Left ventricle myocardium superior (tissue), 1 donor: ENCODE results near the gene LRRC3B. TPM values are rescaled to one million over a fixed set of nuclear protein-coding genes. Genes with fewer than 3 reads are reported as not detected.
A peak's percentile ranks its signal among the peaks of the same experiment; 100 is the strongest.

ENCODE experiments used
- ATAC-seq: fragments of 200-7000 bp; cut with Tn5 transposase; one replicate; pipeline ENCODE4 v1.9.1; 2020; ENCODE audit warnings: mild to moderate bottlenecking, moderate library complexity
- DNase-seq: peaks from one replicate; pipeline ENCODE4 v3.0.0-alpha.2; 2020
- intact Hi-C: fragments of 100-400 bp; cut with micrococcal nuclease; formaldehyde crosslinking; loops from one replicate; pipeline ENCODE4 v1.11.0; 2022
- total RNA-seq: library from RNA; stranded (reverse); fragmentation: NEBNext Ultra II Directional; extraction: Animal tissue kit (Norgen Biotek cat#: 25700); gene quantifications from one replicate; pipeline ENCODE4 v1.2.1, GENCODE V29; 2021
- donor health status: DM: no; HTN: yes; CAD: no; lungs with severe emphysema.

Gene LRRC3B
- total RNA-seq, 1 donor from 2014 or later = 0.10 TPM

GRCh38 chr3:26683902-26684301 is 61.3 kb downstream of the LRRC3B start:
- intact Hi-C loops = no loop called here
- ATAC-seq (no peak), DNase-seq (no peak)

GRCh38 chr3:26687466-26687865 is 64.9 kb downstream of the LRRC3B start:
- ATAC-seq (no peak), DNase-seq (no peak)
- intact Hi-C loops = no loop called here

- intact Hi-C loops = no loop called here
- DNase-seq (no peak), ATAC-seq (no peak)
Observed at GRCh38 chr3:26699553-26699952, 77.0 kb downstream of the LRRC3B start.

- intact Hi-C loops = no loop called here
- no peak for ATAC-seq
- no peak for DNase-seq
Observed at GRCh38 chr3:26703519-26703918, 80.9 kb downstream of the LRRC3B start.

GRCh38 chr3:26704736-26705135 is 82.2 kb downstream of the LRRC3B start:
- intact Hi-C loops = no loop called here
- ATAC-seq = no peak
- DNase-seq = no peak

GRCh38 chr3:26708501-26708900 is 85.9 kb downstream of the LRRC3B start:
- no peak for ATAC-seq
- DNase-seq = no peak
- intact Hi-C loops = no loop called here

GRCh38 chr3:26712211-26713026 is 89.8 kb downstream of the LRRC3B start:
- DNase-seq (no peak), ATAC-seq (peak; percentile 60)
- intact Hi-C loops = loop anchor here (5.0 to 10.0 kb wide), 2 partner anchors 805 to 1068 kb away; no protein-coding TSS in a partner anchor

GRCh38 chr3:26713091-26713490 is 90.5 kb downstream of the LRRC3B start:
- DNase-seq = no peak
- intact Hi-C loops = loop anchor here (5.0 to 10.0 kb wide), 2 partner anchors 806 to 1068 kb away; no protein-coding TSS in a partner anchor
- ATAC-seq = no peak

GRCh38 chr3:26714485-26714884 is 91.9 kb downstream of the LRRC3B start:
- intact Hi-C loops = loop anchor here (5.0 to 10.0 kb wide), 2 partner anchors 807 to 1070 kb away; no protein-coding TSS in a partner anchor

GRCh38 chr3:26715431-26715830 is 92.9 kb downstream of the LRRC3B start:
- ATAC-seq (no peak), DNase-seq (peak; percentile 14)
- intact Hi-C loops = loop anchor here (10.0 kb wide), 1 partner anchor 1071 kb away; no protein-coding TSS in a partner anchor

More at GRCh38 chr3:26714485-26714884, 91.9 kb downstream of the LRRC3B start:
- ATAC-seq (no peak), DNase-seq (no peak)

- DNase-seq = no peak
- ATAC-seq = no peak
- intact Hi-C loops = loop anchor here (10.0 kb wide), 1 partner anchor 1074 kb away; no protein-coding TSS in a partner anchor
Observed at GRCh38 chr3:26718315-26718714, 95.7 kb downstream of the LRRC3B start.

GRCh38 chr3:26719134-26719533 is 96.6 kb downstream of the LRRC3B start:
- intact Hi-C loops = loop anchor here (10.0 kb wide), 1 partner anchor 1074 kb away; no protein-coding TSS in a partner anchor
- ATAC-seq (no peak), DNase-seq (peak; percentile 34)

GRCh38 chr3:26721047-26721446 is 98.5 kb downstream of the LRRC3B start:
- intact Hi-C loops = no loop called here
- no peak for DNase-seq
- ATAC-seq = no peak

- ATAC-seq = no peak
- intact Hi-C loops = no loop called here
Observed at GRCh38 chr3:26731843-26732242, 109.3 kb downstream of the LRRC3B start.

GRCh38 chr3:26750263-26750662 is 127.7 kb downstream of the LRRC3B start:
- intact Hi-C loops = no loop called here
- DNase-seq (no peak), ATAC-seq (no peak)

More at GRCh38 chr3:26731843-26732242, 109.3 kb downstream of the LRRC3B start:
- no peak for DNase-seq

GRCh38 chr3:26752466-26752865 is 129.9 kb downstream of the LRRC3B start:
- intact Hi-C loops = no loop called here
- ATAC-seq (peak; percentile 44), DNase-seq (no peak)

- peak; percentile 60 for ATAC-seq
- intact Hi-C loops = no loop called here
- DNase-seq = no peak
Observed at GRCh38 chr3:26753095-26753494, 130.5 kb downstream of the LRRC3B start.

GRCh38 chr3:26757978-26758377 is 135.4 kb downstream of the LRRC3B start:
- no peak for ATAC-seq
- no peak for DNase-seq
- intact Hi-C loops = no loop called here
